ENCODE measurements around the gene COL4A2.

GRCh38 chr13:110317496-110318195 is 10.6 kb downstream of the COL4A2 start:
- TF ChIP-seq CTCF (conservative IDR thresholded peaks at IDR 0.05; ENCODE audit: low read depth, low read length) (no peak), EZH2 (IDR thresholded peaks at IDR 0.05; ENCODE audit: low read length, unreplicated experiment) (no peak), EZH2phosphoT487 (IDR thresholded peaks at IDR 0.05; ENCODE audit: borderline replicate concordance, low read length) (no peak)
